ENCODE results near the gene ZNF205. TPM values are rescaled to one million over a fixed set of nuclear protein-coding genes. Genes with fewer than 3 reads are reported as not detected.

ZNF205 gene
- total RNA-seq, 1 experiment from 2014 or later = 18.3 TPM

DNA sequence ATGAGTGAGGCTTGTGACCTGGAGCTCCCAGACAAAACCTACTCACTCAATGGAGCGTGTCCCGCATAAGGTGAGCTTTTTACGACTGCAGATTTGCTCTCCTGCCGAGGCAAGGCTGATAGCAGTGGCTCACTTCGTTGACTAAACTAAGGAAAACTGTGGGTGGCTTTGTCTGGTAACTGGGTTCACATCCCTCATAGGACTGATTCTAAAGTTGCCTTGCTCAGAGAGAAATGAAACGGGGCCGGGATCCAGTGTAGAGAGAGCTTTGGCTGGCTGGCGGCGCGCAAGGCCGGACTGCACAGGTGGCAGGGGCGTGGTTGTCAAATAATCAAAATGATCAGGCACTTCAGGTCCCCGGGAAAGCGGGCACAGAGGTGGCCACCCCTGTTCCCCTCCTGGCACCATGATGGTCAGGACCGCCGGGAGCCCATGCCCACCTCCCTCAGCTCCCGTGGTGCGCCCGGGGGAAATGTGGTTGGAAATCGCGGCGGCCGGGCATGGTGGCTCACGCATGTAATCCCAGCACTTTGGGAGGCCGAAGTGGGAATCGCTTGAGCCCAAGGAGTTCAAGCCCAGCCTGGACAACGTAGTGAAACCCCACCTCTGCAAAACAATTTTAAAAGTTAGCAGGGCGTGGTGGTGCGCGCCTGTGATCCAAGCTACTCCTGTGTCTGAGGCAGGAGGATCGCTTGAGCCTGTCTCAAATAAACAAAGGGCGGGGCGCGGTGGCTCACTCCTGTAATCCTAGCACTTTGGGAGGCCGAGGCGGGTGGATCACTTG lies 49.0 kb downstream of the ZNF205 start:
- Histone ChIP-seq H3K36me3 (ENCODE audit: control insufficient read depth, insufficient read depth, low read length) (no peaks in the 10 kb centered on the region), H3K27ac (ENCODE audit: low read length) (peak overlapping the region; percentile 86), H3K4me3 (ENCODE audit: low read depth in 2 of 2, low read length in 2 of 2) (peak overlapping the region; percentile 76), H3K27me3 (ENCODE audit: control insufficient read depth, insufficient read depth, low read length) (no peaks in the 10 kb centered on the region), H3K4me1 (ENCODE audit: control insufficient read depth, insufficient read depth, low read length) (peaks cover 14% of the 10 kb centered on the region), H3K9me3 (ENCODE audit: control insufficient read depth, insufficient read depth, low read depth, low read length) (no peaks in the 10 kb centered on the region)
- POLR2A ChIA-PET = interaction anchor here (0.6 to 0.7 kb wide), 2 partner anchors 18 to 26 kb away, joined by 10 to 11 read pairs; no protein-coding TSS in a partner anchor
- intact Hi-C loops (cut with micrococcal nuclease; ENCODE audit: unreplicated experiment) = no loop called here
- TF ChIP-seq, protein P1, sequence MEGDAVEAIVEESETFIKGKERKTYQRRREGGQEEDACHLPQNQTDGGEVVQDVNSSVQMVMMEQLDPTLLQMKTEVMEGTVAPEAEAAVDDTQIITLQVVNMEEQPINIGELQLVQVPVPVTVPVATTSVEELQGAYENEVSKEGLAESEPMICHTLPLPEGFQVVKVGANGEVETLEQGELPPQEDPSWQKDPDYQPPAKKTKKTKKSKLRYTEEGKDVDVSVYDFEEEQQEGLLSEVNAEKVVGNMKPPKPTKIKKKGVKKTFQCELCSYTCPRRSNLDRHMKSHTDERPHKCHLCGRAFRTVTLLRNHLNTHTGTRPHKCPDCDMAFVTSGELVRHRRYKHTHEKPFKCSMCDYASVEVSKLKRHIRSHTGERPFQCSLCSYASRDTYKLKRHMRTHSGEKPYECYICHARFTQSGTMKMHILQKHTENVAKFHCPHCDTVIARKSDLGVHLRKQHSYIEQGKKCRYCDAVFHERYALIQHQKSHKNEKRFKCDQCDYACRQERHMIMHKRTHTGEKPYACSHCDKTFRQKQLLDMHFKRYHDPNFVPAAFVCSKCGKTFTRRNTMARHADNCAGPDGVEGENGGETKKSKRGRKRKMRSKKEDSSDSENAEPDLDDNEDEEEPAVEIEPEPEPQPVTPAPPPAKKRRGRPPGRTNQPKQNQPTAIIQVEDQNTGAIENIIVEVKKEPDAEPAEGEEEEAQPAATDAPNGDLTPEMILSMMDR (IDR thresholded peaks at IDR 0.05) = no peak
- TF ChIP-seq, protein P2, sequence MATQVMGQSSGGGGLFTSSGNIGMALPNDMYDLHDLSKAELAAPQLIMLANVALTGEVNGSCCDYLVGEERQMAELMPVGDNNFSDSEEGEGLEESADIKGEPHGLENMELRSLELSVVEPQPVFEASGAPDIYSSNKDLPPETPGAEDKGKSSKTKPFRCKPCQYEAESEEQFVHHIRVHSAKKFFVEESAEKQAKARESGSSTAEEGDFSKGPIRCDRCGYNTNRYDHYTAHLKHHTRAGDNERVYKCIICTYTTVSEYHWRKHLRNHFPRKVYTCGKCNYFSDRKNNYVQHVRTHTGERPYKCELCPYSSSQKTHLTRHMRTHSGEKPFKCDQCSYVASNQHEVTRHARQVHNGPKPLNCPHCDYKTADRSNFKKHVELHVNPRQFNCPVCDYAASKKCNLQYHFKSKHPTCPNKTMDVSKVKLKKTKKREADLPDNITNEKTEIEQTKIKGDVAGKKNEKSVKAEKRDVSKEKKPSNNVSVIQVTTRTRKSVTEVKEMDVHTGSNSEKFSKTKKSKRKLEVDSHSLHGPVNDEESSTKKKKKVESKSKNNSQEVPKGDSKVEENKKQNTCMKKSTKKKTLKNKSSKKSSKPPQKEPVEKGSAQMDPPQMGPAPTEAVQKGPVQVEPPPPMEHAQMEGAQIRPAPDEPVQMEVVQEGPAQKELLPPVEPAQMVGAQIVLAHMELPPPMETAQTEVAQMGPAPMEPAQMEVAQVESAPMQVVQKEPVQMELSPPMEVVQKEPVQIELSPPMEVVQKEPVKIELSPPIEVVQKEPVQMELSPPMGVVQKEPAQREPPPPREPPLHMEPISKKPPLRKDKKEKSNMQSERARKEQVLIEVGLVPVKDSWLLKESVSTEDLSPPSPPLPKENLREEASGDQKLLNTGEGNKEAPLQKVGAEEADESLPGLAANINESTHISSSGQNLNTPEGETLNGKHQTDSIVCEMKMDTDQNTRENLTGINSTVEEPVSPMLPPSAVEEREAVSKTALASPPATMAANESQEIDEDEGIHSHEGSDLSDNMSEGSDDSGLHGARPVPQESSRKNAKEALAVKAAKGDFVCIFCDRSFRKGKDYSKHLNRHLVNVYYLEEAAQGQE (IDR thresholded peaks at IDR 0.05; ENCODE audit: insufficient read depth in 1 of 2, low read depth in 2 of 2, low read length in 1 of 2) = no peak
- TF ChIP-seq TCF7L2 (IDR thresholded peaks at IDR 0.05; ENCODE audit: low read depth, low read length) (no peak), SIN3A (IDR thresholded peaks at IDR 0.05; ENCODE audit: borderline replicate concordance, insufficient read depth, low read depth, low read length) (no peak), POLR2AphosphoS5 (IDR thresholded peaks at IDR 0.05; ENCODE audit: low read depth, low read length) (no peak)
- BruUV-seq (replicated peaks) = TSS peak; percentile 72
- in situ Hi-C loops (cut with HindIII; ENCODE audit: low pct_unique_long_range_greater_than_20kb, low sequenced_read_pairs) = no loop called here
- no peak for DNase-seq (ENCODE audit: low read depth, low spot score)
- CTCF ChIA-PET = interaction anchor here (0.6 to 0.7 kb wide), 3 partner anchors 9 to 64 kb away, joined by 3 to 6 read pairs (median 3); no protein-coding TSS in a partner anchor
- ATAC-seq = 0 out of 2 replicates have a peak, but pooled peaks have one; percentile 2

DNA sequence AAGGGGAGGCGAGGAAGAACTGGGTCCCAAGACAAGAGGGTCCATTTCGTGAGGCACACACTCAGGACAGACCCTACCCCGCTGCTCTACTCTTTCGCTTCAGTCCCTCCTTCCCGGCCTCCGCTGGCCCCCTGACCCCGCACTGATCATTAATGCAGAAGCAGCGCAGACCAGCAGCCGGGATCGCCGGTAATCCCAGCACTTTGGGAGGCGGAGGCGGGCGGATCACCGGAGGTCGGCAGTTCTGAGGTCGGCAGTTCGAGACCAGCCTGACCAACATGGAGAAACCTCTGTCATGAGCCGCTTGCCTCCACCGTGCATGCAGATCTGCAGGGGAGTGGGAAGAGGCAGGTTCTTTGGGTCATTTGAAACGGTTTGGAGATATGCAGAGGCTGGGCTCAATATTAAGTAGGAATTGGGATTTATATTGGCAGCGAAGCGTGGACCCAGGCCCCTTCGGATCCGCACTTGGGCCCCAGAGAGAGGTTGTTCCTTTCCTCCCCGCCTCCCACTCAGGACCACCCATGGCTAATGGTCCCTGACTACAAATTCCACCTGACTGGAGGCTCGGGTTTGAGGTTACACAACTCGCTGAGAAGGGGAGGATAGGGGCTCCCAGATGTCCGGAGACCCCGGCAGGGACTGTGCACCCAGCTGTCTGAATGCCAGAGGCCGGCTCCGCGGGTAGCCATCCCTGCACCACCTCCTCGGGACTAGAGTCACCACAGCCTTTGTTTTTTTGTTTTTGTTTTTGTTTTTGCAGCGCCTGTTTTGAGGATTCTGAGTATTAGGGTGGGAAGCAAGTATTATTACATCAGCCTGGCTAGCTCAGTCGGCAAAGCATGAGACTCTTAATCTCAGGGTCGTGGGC lies 52.0 kb downstream of the ZNF205 start:
- peaks cover 13% of the 10 kb centered on the region for H3K4me1 ChIP-seq (ENCODE audit: control insufficient read depth, insufficient read depth, low read length)
- no peaks in the 10 kb centered on the region for H3K36me3 ChIP-seq (ENCODE audit: control insufficient read depth, insufficient read depth, low read length)
- CTCF ChIA-PET = no interaction called here
- POLR2A ChIA-PET = no interaction called here
- intact Hi-C loops (cut with micrococcal nuclease; ENCODE audit: unreplicated experiment) (no loop called here), in situ Hi-C loops (cut with HindIII; ENCODE audit: low pct_unique_long_range_greater_than_20kb, low sequenced_read_pairs) (no loop called here)
- H3K27me3 ChIP-seq (ENCODE audit: control insufficient read depth, insufficient read depth, low read length) = no peaks in the 10 kb centered on the region
- H3K4me3 ChIP-seq (ENCODE audit: low read depth in 2 of 2, low read length in 2 of 2) = no peak overlapping the region
- H3K27ac ChIP-seq (ENCODE audit: low read length) = peak overlapping the region; percentile 69; the same call in 1 of the 2 replicates
- TF ChIP-seq, protein P1 (IDR thresholded peaks at IDR 0.05) = no peak
- no peak for TF ChIP-seq SIN3A (IDR thresholded peaks at IDR 0.05; ENCODE audit: borderline replicate concordance, insufficient read depth, low read depth, low read length)
- TF ChIP-seq, protein P2 (IDR thresholded peaks at IDR 0.05; ENCODE audit: insufficient read depth in 1 of 2, low read depth in 2 of 2, low read length in 1 of 2) = no peak
- TF ChIP-seq TCF7L2 (IDR thresholded peaks at IDR 0.05; ENCODE audit: low read depth, low read length) = no peak
- no peak for TF ChIP-seq POLR2AphosphoS5 (IDR thresholded peaks at IDR 0.05; ENCODE audit: low read depth, low read length)
- H3K9me3 ChIP-seq (ENCODE audit: control insufficient read depth, insufficient read depth, low read depth, low read length) = no peaks in the 10 kb centered on the region
- no peak for ATAC-seq
- no peak for DNase-seq (ENCODE audit: low read depth, low spot score)
- BruUV-seq (replicated peaks) = no TSS peak
